ENCODE data around the gene PRKCI.

The PRKCI gene

DNA sequence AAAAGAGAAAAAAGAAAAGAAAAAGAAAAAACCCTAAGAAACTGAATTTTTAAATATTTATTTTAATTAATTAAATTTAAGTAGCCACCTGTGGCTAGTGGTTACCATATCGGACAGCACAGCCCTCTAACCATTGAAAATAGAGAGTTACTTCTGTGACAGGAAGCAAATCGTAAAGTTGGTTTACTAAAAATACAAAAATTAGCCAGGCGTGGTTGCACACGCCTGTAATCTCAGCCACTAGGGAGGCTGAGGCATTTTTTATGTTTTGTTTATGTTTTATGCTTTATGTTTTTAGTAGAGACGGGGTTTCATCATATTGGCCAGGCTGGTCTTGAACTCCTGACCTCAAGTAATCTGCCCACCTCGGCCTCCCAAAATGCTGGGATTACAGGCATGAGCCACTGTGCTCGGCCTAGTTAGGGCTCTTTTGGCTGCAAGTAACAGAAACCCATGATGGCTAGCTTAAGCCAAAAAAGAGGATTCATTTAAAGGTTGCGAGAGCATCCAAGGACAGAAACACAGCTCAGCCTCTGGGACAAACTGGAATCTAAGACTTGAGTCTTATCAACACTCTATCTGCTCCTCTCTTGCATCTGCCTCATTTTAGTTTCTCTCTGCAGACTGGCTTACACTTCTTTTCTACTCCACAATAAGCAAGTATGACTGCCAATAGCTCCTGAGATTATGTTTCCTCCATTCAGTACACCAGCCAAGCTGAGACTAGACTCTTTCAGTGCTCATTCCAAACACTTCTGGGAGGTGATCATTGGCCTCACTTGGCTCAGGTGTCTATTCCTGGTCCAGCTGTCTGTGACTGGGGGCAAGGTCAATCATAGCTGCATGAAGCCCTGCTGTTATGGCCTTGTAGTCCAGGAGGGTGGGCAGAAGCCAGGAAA lies 128.5 kb downstream of the PRKCI start:
- POLR2A ChIA-PET = no interaction called here
- H3K9me3 ChIP-seq (ENCODE audit: control insufficient read depth, insufficient read depth, low read depth, low read length) = no peaks in the 10 kb centered on the region
- 0 out of 2 replicates have a peak, but pooled peaks have one; percentile 21 for TF ChIP-seq WT1 (tag by site-specific recombination; IDR thresholded peaks at IDR 0.05)
- 0 out of 2 replicates have a peak, but pooled peaks have one; percentile 24 for TF ChIP-seq TRIM28 (IDR thresholded peaks at IDR 0.05; ENCODE audit: borderline replicate concordance, low read length)
- TF ChIP-seq, protein P1, sequence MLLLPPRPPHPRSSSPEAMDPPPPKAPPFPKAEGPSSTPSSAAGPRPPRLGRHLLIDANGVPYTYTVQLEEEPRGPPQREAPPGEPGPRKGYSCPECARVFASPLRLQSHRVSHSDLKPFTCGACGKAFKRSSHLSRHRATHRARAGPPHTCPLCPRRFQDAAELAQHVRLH (tag by site-specific recombination; IDR thresholded peaks at IDR 0.05) = no peak
- TF ChIP-seq, protein P2, sequence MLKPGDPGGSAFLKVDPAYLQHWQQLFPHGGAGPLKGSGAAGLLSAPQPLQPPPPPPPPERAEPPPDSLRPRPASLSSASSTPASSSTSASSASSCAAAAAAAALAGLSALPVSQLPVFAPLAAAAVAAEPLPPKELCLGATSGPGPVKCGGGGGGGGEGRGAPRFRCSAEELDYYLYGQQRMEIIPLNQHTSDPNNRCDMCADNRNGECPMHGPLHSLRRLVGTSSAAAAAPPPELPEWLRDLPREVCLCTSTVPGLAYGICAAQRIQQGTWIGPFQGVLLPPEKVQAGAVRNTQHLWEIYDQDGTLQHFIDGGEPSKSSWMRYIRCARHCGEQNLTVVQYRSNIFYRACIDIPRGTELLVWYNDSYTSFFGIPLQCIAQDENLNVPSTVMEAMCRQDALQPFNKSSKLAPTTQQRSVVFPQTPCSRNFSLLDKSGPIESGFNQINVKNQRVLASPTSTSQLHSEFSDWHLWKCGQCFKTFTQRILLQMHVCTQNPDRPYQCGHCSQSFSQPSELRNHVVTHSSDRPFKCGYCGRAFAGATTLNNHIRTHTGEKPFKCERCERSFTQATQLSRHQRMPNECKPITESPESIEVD (tag by site-specific recombination; IDR thresholded peaks at IDR 0.05) = 0 out of 2 replicates have a peak, but pooled peaks have one; percentile 23
- TF ChIP-seq ZNF175 (tag by site-specific recombination; IDR thresholded peaks at IDR 0.05) = no peak
- no peaks in the 10 kb centered on the region for H3K36me3 ChIP-seq (ENCODE audit: control insufficient read depth in 2 of 2, insufficient read depth in 1 of 2, low read length in 2 of 2)
- no peaks in the 10 kb centered on the region for H3K4me1 ChIP-seq (ENCODE audit: control insufficient read depth, insufficient read depth, low read length)
- CTCF ChIA-PET = no interaction called here
- H3K27ac ChIP-seq (ENCODE audit: extremely low read depth, low read depth, low read length) = no peak overlapping the region
- H3K4me3 ChIP-seq (ENCODE audit: low read depth, low read length) = no peak overlapping the region

DNA sequence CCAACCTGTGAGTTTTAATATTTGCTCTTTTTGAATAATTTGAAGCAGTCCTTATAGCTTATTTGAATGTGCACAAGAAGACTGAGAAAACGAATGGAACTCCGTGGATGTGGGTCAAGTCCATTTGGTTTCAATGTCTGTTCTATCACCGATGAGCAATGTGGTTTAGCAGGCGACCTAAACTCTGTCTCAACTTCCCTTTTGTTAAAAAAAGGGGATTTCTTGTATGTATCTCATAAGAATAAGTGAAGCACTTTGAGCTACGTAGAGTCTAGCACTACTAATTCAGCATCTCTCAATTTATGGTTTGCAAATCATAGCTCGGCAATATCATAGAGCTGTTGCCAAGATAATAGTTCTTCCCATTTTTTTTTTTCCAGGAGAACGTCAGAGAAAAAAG lies 130.7 kb downstream of the PRKCI start:
- ChIA-PET POLR2A (no interaction called here), CTCF (no interaction called here)
- no peaks in the 10 kb centered on the region for H3K36me3 ChIP-seq (ENCODE audit: control insufficient read depth in 2 of 2, insufficient read depth in 1 of 2, low read length in 2 of 2)
- no peak overlapping the region for H3K4me3 ChIP-seq (ENCODE audit: low read depth, low read length)
- no peak overlapping the region for H3K27ac ChIP-seq (ENCODE audit: extremely low read depth, low read depth, low read length)
- H3K4me1 ChIP-seq (ENCODE audit: control insufficient read depth, insufficient read depth, low read length) = no peaks in the 10 kb centered on the region
- TF ChIP-seq, protein P3, sequence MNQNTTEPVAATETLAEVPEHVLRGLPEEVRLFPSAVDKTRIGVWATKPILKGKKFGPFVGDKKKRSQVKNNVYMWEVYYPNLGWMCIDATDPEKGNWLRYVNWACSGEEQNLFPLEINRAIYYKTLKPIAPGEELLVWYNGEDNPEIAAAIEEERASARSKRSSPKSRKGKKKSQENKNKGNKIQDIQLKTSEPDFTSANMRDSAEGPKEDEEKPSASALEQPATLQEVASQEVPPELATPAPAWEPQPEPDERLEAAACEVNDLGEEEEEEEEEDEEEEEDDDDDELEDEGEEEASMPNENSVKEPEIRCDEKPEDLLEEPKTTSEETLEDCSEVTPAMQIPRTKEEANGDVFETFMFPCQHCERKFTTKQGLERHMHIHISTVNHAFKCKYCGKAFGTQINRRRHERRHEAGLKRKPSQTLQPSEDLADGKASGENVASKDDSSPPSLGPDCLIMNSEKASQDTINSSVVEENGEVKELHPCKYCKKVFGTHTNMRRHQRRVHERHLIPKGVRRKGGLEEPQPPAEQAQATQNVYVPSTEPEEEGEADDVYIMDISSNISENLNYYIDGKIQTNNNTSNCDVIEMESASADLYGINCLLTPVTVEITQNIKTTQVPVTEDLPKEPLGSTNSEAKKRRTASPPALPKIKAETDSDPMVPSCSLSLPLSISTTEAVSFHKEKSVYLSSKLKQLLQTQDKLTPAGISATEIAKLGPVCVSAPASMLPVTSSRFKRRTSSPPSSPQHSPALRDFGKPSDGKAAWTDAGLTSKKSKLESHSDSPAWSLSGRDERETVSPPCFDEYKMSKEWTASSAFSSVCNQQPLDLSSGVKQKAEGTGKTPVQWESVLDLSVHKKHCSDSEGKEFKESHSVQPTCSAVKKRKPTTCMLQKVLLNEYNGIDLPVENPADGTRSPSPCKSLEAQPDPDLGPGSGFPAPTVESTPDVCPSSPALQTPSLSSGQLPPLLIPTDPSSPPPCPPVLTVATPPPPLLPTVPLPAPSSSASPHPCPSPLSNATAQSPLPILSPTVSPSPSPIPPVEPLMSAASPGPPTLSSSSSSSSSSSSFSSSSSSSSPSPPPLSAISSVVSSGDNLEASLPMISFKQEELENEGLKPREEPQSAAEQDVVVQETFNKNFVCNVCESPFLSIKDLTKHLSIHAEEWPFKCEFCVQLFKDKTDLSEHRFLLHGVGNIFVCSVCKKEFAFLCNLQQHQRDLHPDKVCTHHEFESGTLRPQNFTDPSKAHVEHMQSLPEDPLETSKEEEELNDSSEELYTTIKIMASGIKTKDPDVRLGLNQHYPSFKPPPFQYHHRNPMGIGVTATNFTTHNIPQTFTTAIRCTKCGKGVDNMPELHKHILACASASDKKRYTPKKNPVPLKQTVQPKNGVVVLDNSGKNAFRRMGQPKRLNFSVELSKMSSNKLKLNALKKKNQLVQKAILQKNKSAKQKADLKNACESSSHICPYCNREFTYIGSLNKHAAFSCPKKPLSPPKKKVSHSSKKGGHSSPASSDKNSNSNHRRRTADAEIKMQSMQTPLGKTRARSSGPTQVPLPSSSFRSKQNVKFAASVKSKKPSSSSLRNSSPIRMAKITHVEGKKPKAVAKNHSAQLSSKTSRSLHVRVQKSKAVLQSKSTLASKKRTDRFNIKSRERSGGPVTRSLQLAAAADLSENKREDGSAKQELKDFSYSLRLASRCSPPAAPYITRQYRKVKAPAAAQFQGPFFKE (tag by site-specific recombination; IDR thresholded peaks at IDR 0.05; ENCODE audit: borderline replicate concordance) = no peak
- no peak for TF ChIP-seq OSR2 (tag by site-specific recombination; IDR thresholded peaks at IDR 0.05)
- no peaks in the 10 kb centered on the region for H3K9me3 ChIP-seq (ENCODE audit: control insufficient read depth, insufficient read depth, low read depth, low read length)

DNA sequence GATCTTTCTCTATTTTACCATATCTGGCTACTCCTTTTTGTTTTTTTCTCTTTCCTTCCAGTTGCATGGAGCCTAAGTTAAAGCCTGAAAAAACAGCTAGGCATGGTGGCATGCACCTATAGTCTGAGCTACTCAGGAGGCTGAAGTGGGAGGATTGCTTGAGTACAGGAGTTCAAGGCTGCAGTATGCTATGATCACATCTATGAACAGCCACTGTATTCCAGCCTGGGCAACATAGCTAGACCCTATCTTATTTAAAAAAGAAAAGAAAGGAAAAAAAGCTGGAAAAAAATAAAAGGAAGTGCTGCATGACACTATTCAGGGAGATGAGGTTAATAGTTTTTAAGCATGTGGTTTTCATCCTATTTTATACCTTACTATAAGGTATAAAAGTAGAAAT lies 131.3 kb downstream of the PRKCI start:
- Histone ChIP-seq H3K4me3 (ENCODE audit: low read depth, low read length) (no peak overlapping the region), H3K4me1 (ENCODE audit: control insufficient read depth, insufficient read depth, low read length) (no peaks in the 10 kb centered on the region), H3K9me3 (ENCODE audit: control insufficient read depth, insufficient read depth, low read depth, low read length) (no peaks in the 10 kb centered on the region), H3K27ac (ENCODE audit: extremely low read depth, low read depth, low read length) (no peak overlapping the region), H3K36me3 (ENCODE audit: control insufficient read depth in 2 of 2, insufficient read depth in 1 of 2, low read length in 2 of 2) (no peaks in the 10 kb centered on the region)
- POLR2A ChIA-PET = no interaction called here
- CTCF ChIA-PET = interaction anchor here (0.7 kb wide), 1 partner anchor 14 kb away, joined by 4 read pairs; no protein-coding TSS in a partner anchor
- no peak for TF ChIP-seq ZNF23 (tag by site-specific recombination; IDR thresholded peaks at IDR 0.05; ENCODE audit: borderline replicate concordance)
- TF ChIP-seq ZNF830 (tag by site-specific recombination; IDR thresholded peaks at IDR 0.05; ENCODE audit: low read depth) = no peak
- no peak for TF ChIP-seq ZNF48 (tag by site-specific recombination; IDR thresholded peaks at IDR 0.05)
- TF ChIP-seq ZNF10 (tag by site-specific recombination; IDR thresholded peaks at IDR 0.05) = no peak
- TF ChIP-seq, protein P4, sequence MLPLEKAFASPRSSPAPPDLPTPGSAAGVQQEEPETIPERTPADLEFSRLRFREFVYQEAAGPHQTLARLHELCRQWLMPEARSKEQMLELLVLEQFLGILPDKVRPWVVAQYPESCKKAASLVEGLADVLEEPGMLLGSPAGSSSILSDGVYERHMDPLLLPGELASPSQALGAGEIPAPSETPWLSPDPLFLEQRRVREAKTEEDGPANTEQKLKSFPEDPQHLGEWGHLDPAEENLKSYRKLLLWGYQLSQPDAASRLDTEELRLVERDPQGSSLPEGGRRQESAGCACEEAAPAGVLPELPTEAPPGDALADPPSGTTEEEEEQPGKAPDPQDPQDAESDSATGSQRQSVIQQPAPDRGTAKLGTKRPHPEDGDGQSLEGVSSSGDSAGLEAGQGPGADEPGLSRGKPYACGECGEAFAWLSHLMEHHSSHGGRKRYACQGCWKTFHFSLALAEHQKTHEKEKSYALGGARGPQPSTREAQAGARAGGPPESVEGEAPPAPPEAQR (tag by site-specific recombination; IDR thresholded peaks at IDR 0.05) = no peak
- TF ChIP-seq ZNF76 (tag by site-specific recombination; IDR thresholded peaks at IDR 0.05; ENCODE audit: borderline replicate concordance, low read depth) = no peak
- no peak for TF ChIP-seq ZNF350 (tag by site-specific recombination; IDR thresholded peaks at IDR 0.05)
- no peak for TF ChIP-seq ZFP41 (tag by site-specific recombination; IDR thresholded peaks at IDR 0.05; ENCODE audit: borderline replicate concordance)
- no peak for TF ChIP-seq BCL11A (tag by site-specific recombination; IDR thresholded peaks at IDR 0.05; ENCODE audit: low read depth)
- TF ChIP-seq, protein P5, sequence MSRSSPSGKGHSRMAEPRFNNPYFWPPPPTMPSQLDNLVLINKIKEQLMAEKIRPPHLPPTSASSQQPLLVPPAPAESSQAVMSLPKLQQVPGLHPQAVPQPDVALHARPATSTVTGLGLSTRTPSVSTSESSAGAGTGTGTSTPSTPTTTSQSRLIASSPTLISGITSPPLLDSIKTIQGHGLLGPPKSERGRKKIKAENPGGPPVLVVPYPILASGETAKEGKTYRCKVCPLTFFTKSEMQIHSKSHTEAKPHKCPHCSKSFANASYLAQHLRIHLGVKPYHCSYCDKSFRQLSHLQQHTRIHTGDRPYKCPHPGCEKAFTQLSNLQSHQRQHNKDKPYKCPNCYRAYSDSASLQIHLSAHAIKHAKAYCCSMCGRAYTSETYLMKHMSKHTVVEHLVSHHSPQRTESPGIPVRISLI (tag by site-specific recombination; IDR thresholded peaks at IDR 0.05) = no peak

Data from HEK293 (cell line).